Activated CD8-positive, alpha-beta T cell treated with anti-CD3 and anti-CD28 coated beads for 36 hours (primary cell): ENCODE data around the gene B3GNT9. TPM values are rescaled to one million over a fixed set of nuclear protein-coding genes. Genes with fewer than 3 reads are reported as not detected.

Experiments used
- ATAC-seq: fragments of 200-7000 bp; cut with Tn5 transposase; one replicate; pipeline ENCODE4 v1.10.0; 2021; ENCODE audit warnings: mild to moderate bottlenecking, moderate library complexity
- CTCF ChIA-PET: fragments of 350-600 bp; sonication (Branson Sonifier 250); formaldehyde crosslinking; loops from one replicate; lab custom pipeline; 2021; ENCODE audit warnings: antibody characterized with exemption; lab: Charles Lee
- POLR2A ChIA-PET: fragments of 350-600 bp; sonication (Branson Sonifier 250); formaldehyde crosslinking; loops from one replicate; lab custom pipeline; 2021; ENCODE audit warnings: antibody characterized with exemption; lab: Charles Lee
- DNase-seq: peaks from one replicate; pipeline ENCODE4 v3.0.0-alpha.2; 2020
- H3K27ac Mint-ChIP-seq: one replicate; pipeline ENCODE4 v1.8.0; 2021; ENCODE audit warnings: mild to moderate bottlenecking, mixed read lengths
- H3K27me3 Mint-ChIP-seq: one replicate; pipeline ENCODE4 v1.8.0; 2021; ENCODE audit warnings: mixed read lengths
- H3K36me3 Mint-ChIP-seq: one replicate; pipeline ENCODE4 v1.8.0; 2021; ENCODE audit warnings: low read depth, mixed read lengths
- H3K4me1 Mint-ChIP-seq: one replicate; pipeline ENCODE4 v1.8.0; 2021; ENCODE audit warnings: low read depth, mixed read lengths
- H3K4me3 Mint-ChIP-seq: one replicate; pipeline ENCODE4 v1.8.0; 2021; ENCODE audit warnings: mild to moderate bottlenecking, moderate library complexity, mixed read lengths
- H3K9me3 Mint-ChIP-seq: one replicate; pipeline ENCODE4 v1.8.0; 2021; ENCODE audit warnings: mixed read lengths
- intact Hi-C: fragments of 100-400 bp; cut with micrococcal nuclease; formaldehyde crosslinking; loops from one replicate; pipeline ENCODE4 v1.10.0; 2022
- total RNA-seq, 2 experiments: library from RNA; stranded (reverse); gene quantifications; one replicate each; pipeline ENCODE4 v1.2.3, GENCODE V29; 2021
- TF ChIP-seq, protein P1 (sequence below): fragments of 200-600 bp; IDR thresholded peaks from one replicate; pipeline ENCODE4 v1.8.0; 2022; ENCODE audit warnings: antibody characterized with exemption, mild to moderate bottlenecking

B3GNT9 gene
- total RNA-seq, 2 experiments from 2014 or later, result 2.1 to 2.5 TPM

DNA sequence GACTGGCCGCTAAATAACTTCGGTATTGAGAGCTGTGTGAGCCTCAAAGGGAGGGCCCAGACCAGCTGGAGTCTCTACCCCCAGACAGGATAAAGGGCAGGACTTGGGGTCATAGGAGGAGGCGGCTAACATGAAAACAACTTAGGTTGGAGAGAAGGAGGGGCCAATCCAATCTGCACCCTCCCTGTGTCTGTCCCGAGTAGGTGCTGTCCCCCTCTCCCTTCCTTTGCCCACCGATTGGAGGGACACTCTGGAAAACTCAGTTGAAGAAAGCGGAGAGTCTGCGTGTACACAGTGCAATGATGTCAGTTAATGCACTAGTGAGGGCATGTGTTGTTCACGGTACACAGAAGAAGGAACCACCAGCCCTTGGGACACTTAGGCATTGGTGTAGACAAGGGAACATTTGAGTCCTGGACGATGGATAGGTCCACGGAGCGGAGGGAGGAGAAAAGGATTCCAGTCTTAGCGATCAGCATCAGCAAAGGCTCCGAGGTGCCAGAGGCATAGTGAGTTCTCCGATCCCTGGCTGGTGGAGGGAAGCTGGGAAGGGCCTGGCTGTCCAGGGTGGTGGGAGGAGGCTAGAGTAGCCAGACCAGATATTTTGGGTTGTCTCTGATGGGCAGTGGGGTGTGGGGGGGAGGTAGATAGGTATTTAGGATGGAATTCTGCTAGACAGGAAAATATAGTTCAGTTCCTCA lies 20.3 kb upstream of the B3GNT9 start:
- intact Hi-C loops, result no loop called here
- Mint-ChIP-seq H3K9me3 (no peaks in the 10 kb centered on the region), H3K4me3 (peak overlapping the region; percentile 73), H3K27me3 (peaks cover 73% of the 10 kb centered on the region), H3K27ac (peak overlapping the region; percentile 21), H3K36me3 (peaks cover 12% of the 10 kb centered on the region), H3K4me1 (peaks cover 53% of the 10 kb centered on the region)
- TF ChIP-seq, protein P1, sequence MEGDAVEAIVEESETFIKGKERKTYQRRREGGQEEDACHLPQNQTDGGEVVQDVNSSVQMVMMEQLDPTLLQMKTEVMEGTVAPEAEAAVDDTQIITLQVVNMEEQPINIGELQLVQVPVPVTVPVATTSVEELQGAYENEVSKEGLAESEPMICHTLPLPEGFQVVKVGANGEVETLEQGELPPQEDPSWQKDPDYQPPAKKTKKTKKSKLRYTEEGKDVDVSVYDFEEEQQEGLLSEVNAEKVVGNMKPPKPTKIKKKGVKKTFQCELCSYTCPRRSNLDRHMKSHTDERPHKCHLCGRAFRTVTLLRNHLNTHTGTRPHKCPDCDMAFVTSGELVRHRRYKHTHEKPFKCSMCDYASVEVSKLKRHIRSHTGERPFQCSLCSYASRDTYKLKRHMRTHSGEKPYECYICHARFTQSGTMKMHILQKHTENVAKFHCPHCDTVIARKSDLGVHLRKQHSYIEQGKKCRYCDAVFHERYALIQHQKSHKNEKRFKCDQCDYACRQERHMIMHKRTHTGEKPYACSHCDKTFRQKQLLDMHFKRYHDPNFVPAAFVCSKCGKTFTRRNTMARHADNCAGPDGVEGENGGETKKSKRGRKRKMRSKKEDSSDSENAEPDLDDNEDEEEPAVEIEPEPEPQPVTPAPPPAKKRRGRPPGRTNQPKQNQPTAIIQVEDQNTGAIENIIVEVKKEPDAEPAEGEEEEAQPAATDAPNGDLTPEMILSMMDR, result no peak
- DNase-seq, result no peak
- ATAC-seq, result peak; percentile 20
- CTCF ChIA-PET, result interaction anchor here (0.7 to 16.0 kb wide), 8 partner anchors 8 to 195 kb away, joined by 3 to 209 read pairs (median 4); partner anchors contain the start of genes B3GNT9, FBXL8, HSF4 and MATCAP1
- POLR2A ChIA-PET, result interaction anchor here (0.9 to 9.2 kb wide), 2 partner anchors 10 to 153 kb away, joined by 3 to 67 read pairs; partner anchors contain the start of genes FBXL8 and TRADD

DNA sequence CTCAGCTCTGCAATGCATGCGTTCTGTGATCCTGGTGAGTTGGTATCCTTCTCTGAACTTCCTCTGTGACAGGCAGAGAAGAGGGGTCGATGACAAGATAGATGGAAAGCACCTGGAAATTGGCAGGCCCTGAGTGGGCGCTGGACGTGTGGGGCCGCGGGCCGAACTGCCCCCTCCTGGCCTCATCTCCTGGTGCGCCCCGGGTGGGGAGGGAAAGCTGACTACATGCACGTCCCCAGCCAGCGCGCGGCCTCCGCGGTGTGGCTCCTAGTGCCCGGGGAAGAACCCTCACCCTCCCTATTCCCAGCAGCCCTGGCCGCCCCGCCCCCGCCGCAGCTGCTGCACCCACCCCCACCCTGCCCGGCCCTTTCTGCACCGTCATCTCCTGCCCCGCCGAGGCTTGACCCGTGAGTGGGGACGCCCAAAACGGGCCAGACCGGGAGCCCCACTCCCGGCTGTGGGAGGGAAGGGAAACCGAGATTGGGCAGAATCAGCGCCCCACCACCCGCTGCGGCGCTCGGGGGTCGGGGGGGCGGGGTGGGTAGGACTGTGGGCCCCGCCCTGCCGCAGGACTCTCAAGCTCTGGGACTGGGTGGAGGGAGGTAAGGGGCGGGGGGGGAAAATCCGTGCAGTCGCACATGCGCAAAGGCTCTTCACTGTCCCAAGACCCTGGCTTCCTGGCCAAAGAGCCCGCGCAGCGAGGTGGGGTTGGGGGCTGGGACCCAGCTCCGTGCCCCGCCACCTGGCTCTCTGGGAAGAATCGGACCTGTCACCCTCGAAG lies 19.6 kb upstream of the B3GNT9 start, which contains the start of gene NOL3:
TSS of gene NOL3 (plus strand) at position 371 of the 781 bp plus-strand sequence.
- DNase-seq (peak; percentile 89), ATAC-seq (peak; percentile 57)
- peaks cover 12% of the 10 kb centered on the region for H3K36me3 Mint-ChIP-seq
- H3K27me3 Mint-ChIP-seq, result peaks cover 72% of the 10 kb centered on the region
- peak within 1 kb of the TSS; percentile 73 for H3K4me3 Mint-ChIP-seq
- ChIA-PET CTCF (interaction anchor here (0.7 to 16.0 kb wide), 10 partner anchors 9 to 216 kb away, joined by 3 to 209 read pairs (median 6); partner anchors contain the start of genes B3GNT9, CES3, FBXL8 and HSF4), POLR2A (interaction anchor here (0.9 to 9.2 kb wide), 2 partner anchors 9 to 152 kb away, joined by 3 to 67 read pairs; partner anchors contain the start of genes FBXL8 and TRADD)
- TF ChIP-seq, protein P1, result no peak
- intact Hi-C loops, result no loop called here
- peaks cover 51% of the 10 kb centered on the region for H3K4me1 Mint-ChIP-seq
- H3K27ac Mint-ChIP-seq, result peak within 1 kb of the TSS; percentile 72
- H3K9me3 Mint-ChIP-seq, result no peaks in the 10 kb centered on the region

DNA sequence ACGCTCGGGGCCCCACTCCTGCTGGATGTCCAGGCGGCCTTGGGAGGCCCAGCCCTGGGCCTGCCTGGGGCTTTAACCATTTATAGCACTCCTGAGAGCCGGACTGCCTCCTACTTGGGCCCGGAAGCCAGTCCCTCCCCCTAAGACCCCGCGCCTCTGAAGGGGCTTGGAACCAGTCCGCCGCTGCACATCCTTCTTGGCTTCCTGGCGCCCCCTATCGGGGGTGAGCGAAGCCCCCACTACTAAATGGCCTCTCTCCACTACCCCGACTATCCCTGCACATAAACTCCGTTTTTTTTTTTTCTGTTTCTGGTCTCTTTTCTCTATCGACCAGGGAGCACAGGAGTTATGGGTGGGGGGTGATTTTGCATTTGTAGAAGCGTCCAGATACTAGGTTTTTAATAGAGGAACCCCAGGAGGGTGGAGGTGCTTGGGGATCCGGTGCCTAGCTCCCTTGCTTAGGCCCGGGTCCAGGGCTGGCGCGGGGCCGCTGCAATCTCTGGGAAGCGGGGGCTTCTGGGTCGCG lies 18.9 kb upstream of the B3GNT9 start:
- Mint-ChIP-seq H3K4me1 (peaks cover 54% of the 10 kb centered on the region), H3K36me3 (peaks cover 10% of the 10 kb centered on the region), H3K27ac (peak overlapping the region; percentile 72), H3K9me3 (no peaks in the 10 kb centered on the region), H3K4me3 (peak overlapping the region; percentile 73), H3K27me3 (peaks cover 75% of the 10 kb centered on the region)
- peak; percentile 69 for DNase-seq
- POLR2A ChIA-PET, result interaction anchor here (9.2 kb wide), 1 partner anchor 9 kb away, joined by 67 read pairs; the partner anchor contains the start of genes FBXL8 and TRADD
- TF ChIP-seq, protein P1, result peak; percentile 83
- CTCF ChIA-PET, result interaction anchor here (0.8 to 16.0 kb wide), 11 partner anchors 10 to 216 kb away, joined by 3 to 209 read pairs (median 5); partner anchors contain the start of genes B3GNT9, CES3, FBXL8 and HSF4
- intact Hi-C loops, result no loop called here
- peak; percentile 12 for ATAC-seq

DNA sequence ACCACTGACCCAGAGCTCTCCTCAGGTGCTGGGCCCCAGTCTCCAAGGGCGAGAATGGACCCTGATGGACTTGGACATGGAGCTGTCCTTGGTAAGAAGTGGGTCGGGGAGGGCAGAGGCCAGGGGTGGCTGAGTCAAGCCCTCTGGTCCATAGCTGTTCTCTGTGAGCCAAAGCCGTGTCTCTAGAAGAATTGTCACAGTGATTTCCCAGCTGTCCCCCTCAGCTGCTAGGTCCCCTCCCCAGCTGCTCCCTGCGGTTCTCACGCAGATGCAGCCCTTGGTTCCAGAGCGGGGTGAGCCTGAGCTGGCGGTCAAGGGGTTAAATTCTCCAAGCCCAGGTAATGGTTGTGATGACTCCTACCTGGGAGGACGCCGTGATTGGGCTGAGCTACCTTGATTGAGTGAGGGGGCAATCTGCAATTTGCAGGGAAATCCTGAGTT lies 18.2 kb upstream of the B3GNT9 start:
- ATAC-seq (no peak), DNase-seq (no peak)
- ChIA-PET CTCF (interaction anchor here (0.8 to 16.0 kb wide), 7 partner anchors 7 to 215 kb away, joined by 3 to 209 read pairs (median 7); partner anchors contain the start of genes B3GNT9, CES3, FBXL8 and HSF4), POLR2A (no interaction called here)
- H3K36me3 Mint-ChIP-seq, result peaks cover 10% of the 10 kb centered on the region
- TF ChIP-seq, protein P1, result no peak
- no peak overlapping the region for H3K27ac Mint-ChIP-seq
- H3K9me3 Mint-ChIP-seq, result no peaks in the 10 kb centered on the region
- H3K4me3 Mint-ChIP-seq, result no peak overlapping the region
- intact Hi-C loops, result no loop called here
- peaks cover 57% of the 10 kb centered on the region for H3K4me1 Mint-ChIP-seq
- peaks cover 78% of the 10 kb centered on the region for H3K27me3 Mint-ChIP-seq
